NCI-H1092 (cell line): ENCODE data around the gene NIT2.

Source experiments
- DNase-seq: peaks from one replicate; lab custom pipeline; 2025; lab: John Stamatoyannopoulos, UW

NIT2 gene

GRCh38 chr3:100396967-100397366 is 62.4 kb downstream of the NIT2 start:
- DNase-seq = no peak

- no peak for DNase-seq
These were observed 64.9 kb downstream of the NIT2 start for GRCh38 chr3:100399341-100400071.

- DNase-seq = no peak
These were observed 65.8 kb downstream of the NIT2 start for GRCh38 chr3:100400419-100400779.

GRCh38 chr3:100400780-100401673 is 66.5 kb downstream of the NIT2 start, which contains the start of the genes LNP1 and TOMM70:
Gene LNP1 (plus strand): TSS chr3:100401539. CDS start chr3:100429730, 28,191 bp downstream.
Gene TOMM70 (minus strand): TSS chr3:100401089. CDS start chr3:100400949, 140 bp downstream.
- DNase-seq = peak; percentile 96

GRCh38 chr3:100401674-100402041 is 67.1 kb downstream of the NIT2 start:
- peak; percentile 57 for DNase-seq

GRCh38 chr3:100402256-100402655 is 67.7 kb downstream of the NIT2 start:
- peak; percentile 21 for DNase-seq

- no peak for DNase-seq
These were observed 68.3 kb downstream of the NIT2 start for GRCh38 chr3:100402891-100403290.

- no peak for DNase-seq
These were observed 69.0 kb downstream of the NIT2 start for GRCh38 chr3:100403362-100404249.

GRCh38 chr3:100404250-100404548 is 69.6 kb downstream of the NIT2 start:
- no peak for DNase-seq

GRCh38 chr3:100407164-100407563 is 72.6 kb downstream of the NIT2 start:
- no peak for DNase-seq

- DNase-seq = no peak
These were observed 73.5 kb downstream of the NIT2 start for GRCh38 chr3:100407977-100408532.
